GM19397 (cell line): ENCODE results near the gene PLA2G12A.

Experiments
- ATAC-seq: cut with Tn5 transposase; IDR thresholded peaks from one replicate; pipeline ENCODE4 v1.9.1; 2021; ENCODE audit warnings: mild to moderate bottlenecking, moderate library complexity; ENCODE audit not compliant: unreplicated experiment

PLA2G12A gene

DNA sequence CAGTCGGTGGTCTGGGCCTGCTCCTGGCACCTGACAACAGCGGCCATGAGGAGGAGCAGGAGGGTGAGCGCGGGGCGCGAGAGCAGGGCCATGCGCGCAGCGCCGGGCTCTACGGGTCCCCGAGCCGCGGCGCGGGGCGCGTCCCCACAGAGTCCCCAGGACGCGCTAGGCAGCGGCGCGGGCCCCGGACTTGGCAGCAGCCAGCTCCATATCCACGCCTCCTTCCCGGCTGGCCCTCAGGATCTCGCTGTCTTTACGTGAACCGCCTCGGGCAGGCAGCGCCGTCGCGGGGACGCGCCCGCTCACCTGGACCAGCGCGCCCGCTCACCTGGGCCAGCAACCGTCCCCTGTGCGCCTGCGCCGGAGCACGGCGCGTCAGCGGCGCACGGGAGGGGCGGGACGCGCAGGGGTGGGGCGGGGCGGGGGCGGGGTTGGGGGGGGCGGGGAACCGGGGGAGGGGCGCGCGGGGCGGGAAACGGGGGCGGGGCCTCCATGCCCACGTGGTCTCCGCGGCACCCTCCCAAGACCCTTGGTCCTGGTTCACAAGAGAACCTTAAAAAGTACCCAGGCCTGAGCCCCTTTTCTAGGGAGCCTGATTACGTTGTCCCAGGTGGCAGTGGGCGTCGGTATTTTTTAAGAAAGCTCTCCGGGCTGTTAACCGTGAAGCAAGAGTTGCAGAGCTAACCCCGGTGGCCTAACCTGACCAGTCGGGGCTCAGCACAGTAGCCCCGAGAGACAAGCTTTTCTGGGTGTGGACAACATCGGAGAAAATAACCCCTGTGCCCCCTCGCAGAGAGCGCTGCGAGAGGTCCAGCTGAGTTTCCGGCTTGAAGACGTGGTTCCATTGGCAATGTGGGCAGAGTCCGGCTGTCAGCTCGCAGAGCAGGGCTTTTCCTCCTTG is at the start of gene PLA2G12A:
Gene PLA2G12A (minus strand): TSS at position 353 of the 901 bp plus-strand sequence. CDS start 261 bp downstream, at position 92.
- peak; percentile 90 for ATAC-seq

- ATAC-seq, result no peak
Measured at GRCh38 chr4:109764789-109765402, 35.0 kb upstream of the PLA2G12A start.

DNA sequence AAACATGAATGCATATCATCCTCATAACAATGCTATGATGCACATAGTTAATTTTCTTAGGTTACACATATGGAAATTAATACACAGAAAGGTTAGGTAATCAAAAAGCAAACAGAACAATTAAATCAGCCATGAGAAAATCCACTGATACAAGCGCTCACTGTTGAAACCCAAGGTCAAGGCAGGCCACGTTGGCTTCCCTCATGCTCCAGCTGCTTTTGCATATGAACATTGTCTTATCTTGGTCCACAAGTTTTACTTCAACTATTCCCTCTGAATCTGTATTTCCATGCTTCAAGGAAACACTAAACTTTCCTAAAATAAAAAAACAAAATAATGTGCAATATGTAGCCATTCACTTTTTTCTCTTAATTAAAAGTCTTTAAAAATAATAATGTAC is 34.5 kb upstream of the PLA2G12A start:
- no peak for ATAC-seq

DNA sequence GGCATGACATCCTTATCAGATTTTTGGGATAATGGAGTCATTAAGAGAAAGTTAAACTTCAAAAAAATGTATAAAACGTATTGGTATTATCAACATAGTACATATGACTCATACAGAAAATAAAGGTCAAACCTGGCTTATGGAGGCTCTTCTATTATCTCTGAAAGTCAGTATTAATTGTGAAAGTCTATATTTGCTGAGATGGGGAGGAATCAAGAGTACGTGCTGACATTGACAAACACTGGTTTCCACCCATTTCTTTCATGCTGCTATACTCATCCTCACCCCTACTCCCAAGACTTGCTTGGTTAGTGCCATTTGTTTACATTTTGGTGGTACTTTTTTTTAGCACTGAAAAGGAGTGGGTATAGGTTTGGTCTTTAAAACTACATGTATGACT is 30.8 kb upstream of the PLA2G12A start:
- ATAC-seq, result no peak

GRCh38 chr4:109755656-109756055 is 25.8 kb upstream of the PLA2G12A start:
- no peak for ATAC-seq

DNA sequence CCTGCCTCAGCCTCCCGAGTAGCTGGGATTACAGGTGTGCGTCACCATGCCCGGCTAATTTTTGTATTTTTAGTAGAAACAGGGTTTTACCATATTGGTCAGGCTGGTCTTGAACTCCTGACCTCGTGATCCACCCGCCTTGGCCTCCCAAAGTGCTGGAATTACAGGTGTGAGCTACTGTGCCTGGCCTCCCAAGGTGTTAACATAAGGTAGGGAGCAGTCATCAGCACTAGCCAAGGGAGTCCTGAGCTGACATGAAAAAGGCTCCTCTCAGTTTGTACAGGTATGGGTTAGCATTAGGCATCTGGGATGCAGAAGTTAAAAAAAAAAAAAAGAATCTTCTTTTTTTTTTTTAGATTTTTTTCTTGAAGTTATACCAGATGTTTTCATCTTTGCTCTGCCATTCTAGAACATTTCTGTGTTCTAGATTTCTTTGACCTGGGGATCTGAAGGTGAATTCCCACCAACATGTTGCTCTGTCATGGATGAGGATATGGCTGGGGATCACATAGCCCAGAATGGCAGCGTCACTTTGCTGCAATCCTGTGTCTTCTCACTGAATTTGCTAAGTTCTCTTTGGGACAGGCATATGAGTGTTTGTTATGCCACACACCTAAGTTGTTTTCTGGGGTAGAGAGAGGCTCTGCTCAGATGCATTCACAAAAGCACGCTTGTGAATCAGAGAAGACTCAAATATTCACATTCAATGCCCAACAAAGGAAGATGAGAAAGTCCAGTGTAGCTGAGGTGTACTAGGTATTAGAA is 24.4 kb upstream of the PLA2G12A start:
- ATAC-seq, result no peak

GRCh38 chr4:109752525-109752924 is 22.7 kb upstream of the PLA2G12A start:
- ATAC-seq, result no peak

DNA sequence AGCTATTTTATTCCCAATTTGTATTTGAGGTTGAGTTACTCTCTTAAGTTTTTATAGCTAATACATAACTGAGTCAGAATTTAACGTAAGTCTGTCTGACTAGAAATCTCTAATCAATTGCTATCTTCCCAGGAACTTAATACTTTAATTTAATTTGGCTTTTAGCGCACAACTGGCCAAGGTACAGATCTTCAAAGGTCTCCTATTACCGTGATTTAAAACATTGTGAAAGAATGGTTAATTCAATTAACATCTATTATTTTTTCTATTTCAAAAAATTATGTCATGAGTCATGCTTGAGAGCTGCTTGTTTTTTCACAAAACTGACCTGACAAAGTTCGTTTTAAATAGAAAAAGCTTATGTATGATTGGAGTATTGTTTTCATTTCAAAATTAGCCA is 22.0 kb upstream of the PLA2G12A start:
- ATAC-seq, result no peak

DNA sequence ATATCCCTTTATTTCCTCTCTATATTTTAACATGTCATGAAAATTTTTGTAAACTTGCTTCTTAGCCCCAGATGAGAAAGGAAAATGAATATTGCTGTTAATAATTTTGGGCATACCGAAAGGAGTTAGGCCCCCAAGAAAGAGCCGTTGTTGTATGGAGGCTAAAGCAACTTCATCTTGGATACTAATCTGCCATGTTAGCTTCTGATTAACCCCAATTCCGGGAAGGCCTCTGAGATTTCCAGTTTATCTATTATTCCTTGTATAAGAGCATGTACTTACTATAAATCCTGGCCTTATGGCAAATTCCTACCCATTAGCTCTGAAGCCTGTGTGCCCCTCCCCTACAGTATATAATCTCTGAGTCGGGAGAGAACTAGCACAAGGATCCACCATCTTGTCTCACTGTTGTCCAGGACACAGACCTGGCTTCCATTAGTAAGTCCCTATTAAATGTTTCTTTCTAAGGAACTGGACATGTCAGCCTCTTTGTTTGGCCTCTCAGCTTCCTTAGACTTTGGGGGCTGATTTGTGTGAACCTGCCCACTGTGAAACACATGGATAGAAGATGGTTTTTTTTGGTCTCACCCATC is 20.9 kb upstream of the PLA2G12A start:
- no peak for ATAC-seq

DNA sequence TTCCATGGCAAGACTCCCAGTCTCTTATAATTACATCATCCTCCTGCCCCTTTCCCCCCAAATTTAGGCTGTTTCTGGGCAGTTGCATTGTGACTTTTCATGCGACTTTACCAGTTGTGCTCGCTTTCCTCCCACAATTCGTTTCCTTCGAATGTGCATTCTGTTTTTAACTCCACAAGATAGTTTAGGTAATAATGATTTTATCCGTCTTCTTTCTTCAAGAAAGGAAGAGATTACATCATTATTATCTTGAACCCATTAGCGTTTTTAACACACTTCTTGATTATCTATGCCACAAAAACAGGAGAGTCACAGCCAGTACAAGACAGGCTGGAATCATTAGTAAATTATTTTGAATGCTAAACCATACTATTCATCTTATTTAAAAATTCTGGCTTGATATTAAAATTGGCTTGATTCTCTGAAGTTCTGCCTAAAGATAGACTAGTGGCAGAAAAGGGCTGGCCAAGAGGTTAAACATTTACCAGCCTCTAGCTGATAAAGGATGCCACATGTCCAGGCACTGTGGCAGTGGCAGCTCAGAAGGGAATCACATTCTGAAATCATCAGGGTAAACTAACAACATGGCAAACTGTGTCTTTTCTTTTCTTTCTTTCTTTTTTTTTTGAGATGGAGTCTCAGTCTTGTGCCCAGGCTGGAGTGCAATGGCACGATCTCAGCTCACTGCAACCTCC is 19.7 kb upstream of the PLA2G12A start:
- no peak for ATAC-seq

DNA sequence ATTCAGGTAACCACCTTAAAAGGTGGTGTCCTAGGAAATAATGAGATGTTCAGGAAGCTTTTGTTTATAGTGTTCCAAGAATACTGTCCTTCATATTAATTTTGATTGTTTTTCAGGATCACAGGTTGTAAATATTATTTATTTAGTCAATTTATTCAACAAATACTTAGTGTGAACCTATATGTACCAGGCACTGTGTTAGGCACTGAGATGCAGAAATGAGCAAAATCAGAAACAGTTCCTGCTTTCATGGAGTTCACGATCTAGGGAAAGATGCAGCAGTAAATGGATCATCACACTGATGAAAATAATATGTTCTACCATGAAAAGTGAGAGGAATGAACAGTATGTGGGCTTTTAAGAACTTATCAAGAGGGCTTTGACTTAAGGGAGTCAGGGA is 18.2 kb upstream of the PLA2G12A start:
- no peak for ATAC-seq

GRCh38 chr4:109746728-109747127 is 16.9 kb upstream of the PLA2G12A start:
- ATAC-seq, result no peak

- no peak for ATAC-seq
Measured at GRCh38 chr4:109745830-109746229, 16.0 kb upstream of the PLA2G12A start.

- no peak for ATAC-seq
Measured at GRCh38 chr4:109739547-109739946, 9.7 kb upstream of the PLA2G12A start.

- ATAC-seq, result no peak
Measured at GRCh38 chr4:109738104-109738872, 8.4 kb upstream of the PLA2G12A start.

- no peak for ATAC-seq
Measured at GRCh38 chr4:109735566-109736365, 5.9 kb upstream of the PLA2G12A start.

DNA sequence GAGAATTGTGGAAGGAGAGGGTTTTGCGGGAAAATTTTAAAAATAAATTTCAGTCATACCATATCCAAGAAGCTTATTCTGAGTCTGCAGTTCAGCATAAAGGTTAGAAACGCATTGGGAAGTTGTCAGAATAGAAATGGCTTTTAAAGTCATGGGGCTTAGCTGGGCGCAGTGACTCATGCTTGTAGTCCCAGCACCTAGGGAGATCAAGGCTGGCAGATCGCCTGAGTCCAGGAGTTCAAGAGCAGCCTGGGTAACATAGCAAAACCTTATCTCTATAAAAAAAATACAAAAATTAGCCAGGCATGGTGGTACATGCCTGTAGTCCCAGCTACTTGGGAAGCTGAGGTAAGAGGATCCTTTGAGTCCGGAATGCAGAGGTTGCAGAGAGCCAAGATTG is 3.9 kb upstream of the PLA2G12A start:
- no peak for ATAC-seq

GRCh38 chr4:109730619-109731545 is 1.0 kb upstream of the PLA2G12A start:
- ATAC-seq, result no peak
